HG02763 (cell line): Measurements from ENCODE around the gene MND1.

ENCODE experiments used
- ATAC-seq: cut with Tn5 transposase; IDR thresholded peaks from one replicate; pipeline ENCODE4 v1.9.1; 2021; ENCODE audit warnings: mild to moderate bottlenecking, moderate library complexity; ENCODE audit not compliant: unreplicated experiment

MND1 gene

DNA sequence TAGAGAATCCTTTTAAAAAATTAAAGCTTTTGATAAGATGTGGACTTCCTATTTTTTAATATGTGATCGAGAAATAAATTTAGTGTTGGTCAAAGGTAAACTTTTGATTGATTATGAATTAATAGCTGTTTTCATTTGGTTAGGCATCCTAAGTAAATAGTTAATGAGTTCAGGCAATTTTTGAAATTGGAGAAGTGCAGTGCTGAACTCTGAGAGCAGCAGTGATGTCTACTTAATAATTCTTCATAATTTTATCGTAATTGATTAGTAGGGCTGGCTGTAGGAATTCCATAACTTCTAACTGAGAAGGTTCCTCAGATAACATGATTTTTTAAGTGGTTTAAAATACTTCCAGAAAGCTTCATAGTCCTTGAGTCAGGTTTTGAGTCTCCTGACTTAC is 1.5 kb downstream of the MND1 start:
- ATAC-seq, result no peak

GRCh38 chr4:153346563-153346962 is 2.1 kb downstream of the MND1 start:
- ATAC-seq, result no peak

GRCh38 chr4:153347117-153347516 is 2.6 kb downstream of the MND1 start:
- no peak for ATAC-seq

GRCh38 chr4:153348006-153348405 is 3.5 kb downstream of the MND1 start:
- no peak for ATAC-seq

- no peak for ATAC-seq
Measured at GRCh38 chr4:153349206-153349805, 4.8 kb downstream of the MND1 start.

- no peak for ATAC-seq
Measured at GRCh38 chr4:153362184-153362583, 17.7 kb downstream of the MND1 start.

- ATAC-seq, result no peak
Measured at GRCh38 chr4:153364061-153364460, 19.6 kb downstream of the MND1 start.

- ATAC-seq, result no peak
Measured at GRCh38 chr4:153365003-153365402, 20.5 kb downstream of the MND1 start.

GRCh38 chr4:153366486-153366885 is 22.0 kb downstream of the MND1 start:
- no peak for ATAC-seq

GRCh38 chr4:153367092-153367491 is 22.6 kb downstream of the MND1 start:
- no peak for ATAC-seq

DNA sequence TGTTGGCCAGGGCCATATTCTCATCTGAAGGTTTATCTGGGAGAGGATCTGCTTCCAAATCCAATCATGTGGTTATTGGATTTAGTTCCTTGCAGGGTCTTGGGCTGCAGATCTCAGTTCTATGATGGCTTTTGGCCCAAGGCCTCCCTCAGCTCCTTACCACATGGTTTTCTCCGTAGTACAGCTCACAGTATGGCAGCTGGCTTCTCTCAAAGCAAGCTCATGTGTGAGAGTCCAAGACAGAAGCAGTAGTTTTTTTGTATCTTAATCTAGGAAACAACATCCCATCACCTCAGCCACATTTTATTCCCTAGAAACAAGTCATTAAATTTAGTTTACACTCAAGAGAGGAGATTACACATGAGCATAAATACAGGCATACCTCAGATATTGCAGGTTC is 24.5 kb downstream of the MND1 start:
- no peak for ATAC-seq

DNA sequence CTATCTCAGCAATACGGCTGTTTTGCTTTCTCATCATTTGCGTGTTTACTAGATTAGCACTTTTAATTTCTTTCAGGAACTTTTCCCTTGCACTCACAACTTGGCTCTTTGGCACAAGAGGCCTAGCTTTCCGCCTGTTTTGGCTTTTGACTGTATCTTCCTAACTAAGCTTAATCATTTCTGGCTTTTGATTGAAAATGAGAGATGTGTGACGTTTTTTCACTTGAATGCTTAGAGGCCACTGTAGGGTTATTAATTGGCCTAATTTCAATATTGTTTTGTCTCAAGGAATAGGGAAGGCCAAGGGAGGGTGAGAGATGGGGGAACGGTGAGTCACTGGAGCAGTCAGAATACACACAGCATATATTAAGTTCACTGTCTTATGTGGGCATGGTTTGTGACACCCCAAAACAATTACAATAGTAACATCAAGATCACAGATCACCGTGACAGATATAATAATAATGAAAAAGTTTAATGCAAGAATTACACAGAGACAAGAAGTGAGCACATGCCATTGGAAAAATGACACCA is 27.3 kb downstream of the MND1 start:
- no peak for ATAC-seq

DNA sequence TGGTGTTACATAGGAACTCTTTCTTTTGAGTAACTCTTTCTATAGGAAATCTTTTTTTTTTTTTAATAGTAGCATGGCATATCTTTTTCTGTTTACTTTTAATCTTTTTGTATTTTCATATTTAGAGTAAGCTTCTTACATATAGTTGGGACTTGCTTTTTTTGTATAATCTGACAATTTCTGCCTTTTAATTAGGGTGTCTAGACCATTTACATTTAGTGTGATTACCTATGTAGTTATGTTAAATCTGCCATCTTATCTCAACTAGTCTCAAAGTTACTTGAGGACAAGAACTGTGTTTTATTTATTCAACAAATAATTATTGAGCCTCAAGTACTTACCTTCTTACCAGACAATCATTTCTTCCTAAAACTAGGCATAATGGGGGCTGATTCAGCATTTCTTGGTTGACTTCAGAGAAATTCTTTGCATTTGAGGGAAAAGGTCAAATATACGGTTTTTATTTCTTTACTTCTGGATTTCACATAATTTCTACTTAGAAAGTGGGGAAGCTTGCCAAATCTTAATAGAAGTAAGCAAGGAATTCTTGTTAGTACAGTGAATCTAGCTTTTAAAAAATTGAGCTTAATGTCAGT is 28.6 kb downstream of the MND1 start:
- ATAC-seq, result no peak

GRCh38 chr4:153374442-153374841 is 30.0 kb downstream of the MND1 start:
- no peak for ATAC-seq

GRCh38 chr4:153375303-153375702 is 30.8 kb downstream of the MND1 start:
- ATAC-seq, result no peak

GRCh38 chr4:153383131-153383530 is 38.6 kb downstream of the MND1 start:
- no peak for ATAC-seq

DNA sequence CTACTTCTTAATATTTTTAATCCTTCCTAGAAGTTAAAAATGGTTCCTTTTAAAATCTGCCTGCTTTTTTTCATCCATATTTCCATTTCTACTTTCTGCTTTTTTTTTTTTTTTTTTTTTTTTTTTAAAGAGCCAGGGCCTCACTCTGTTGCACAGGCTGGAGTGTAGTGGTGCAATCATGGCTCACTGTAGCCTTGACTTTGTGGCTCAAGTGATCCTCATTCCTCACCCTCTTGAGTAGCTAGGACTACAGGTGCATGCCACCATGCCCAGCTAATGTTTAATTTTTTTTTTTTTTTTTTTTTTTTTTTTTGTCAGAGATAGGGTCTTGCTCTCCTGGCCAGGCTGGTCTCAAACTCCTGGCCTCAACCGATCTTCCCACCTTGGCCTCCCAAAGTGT is 39.7 kb downstream of the MND1 start:
- ATAC-seq, result no peak

- ATAC-seq, result no peak
Measured at GRCh38 chr4:153385784-153386183, 41.3 kb downstream of the MND1 start.

DNA sequence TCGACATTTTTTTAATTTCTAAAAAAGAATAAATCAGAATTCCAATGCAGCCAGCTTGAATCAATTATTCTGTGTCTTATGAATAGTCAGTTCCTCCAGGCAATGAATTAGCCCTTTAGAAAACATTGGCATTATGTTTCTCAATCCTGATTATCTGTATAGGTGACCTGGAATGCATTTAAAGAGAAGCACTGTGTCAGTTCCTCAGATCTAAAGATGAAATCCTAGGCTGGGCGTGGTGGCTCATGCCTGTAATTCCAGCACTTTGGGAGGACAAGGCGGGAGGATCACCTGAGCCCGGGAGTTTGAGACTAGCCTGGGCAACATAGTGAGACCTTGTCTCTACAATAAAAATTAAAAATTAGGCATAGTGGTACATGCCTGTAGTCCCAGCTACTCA is 43.5 kb downstream of the MND1 start:
- no peak for ATAC-seq

DNA sequence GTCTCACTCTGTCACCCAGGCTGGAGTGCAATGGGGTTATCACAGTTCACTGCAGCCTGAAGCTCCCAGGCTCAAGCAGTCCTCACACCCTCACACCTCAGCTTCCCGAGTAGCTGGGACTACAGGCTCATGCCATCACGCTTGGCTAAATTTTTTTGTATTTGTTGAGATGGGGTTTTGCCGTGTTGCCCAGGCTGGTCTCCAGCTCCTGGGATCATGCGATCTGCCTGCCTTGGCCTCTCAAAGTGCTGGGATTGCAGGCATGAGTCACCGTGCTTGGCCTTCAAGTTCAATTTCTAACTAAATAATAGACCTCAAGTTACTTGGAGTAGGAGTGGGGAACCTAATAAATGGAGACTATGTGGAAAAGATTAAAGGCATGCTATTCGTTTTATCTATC is 48.9 kb downstream of the MND1 start:
- ATAC-seq, result no peak

GRCh38 chr4:153394945-153395344 is 50.5 kb downstream of the MND1 start:
- ATAC-seq, result no peak

DNA sequence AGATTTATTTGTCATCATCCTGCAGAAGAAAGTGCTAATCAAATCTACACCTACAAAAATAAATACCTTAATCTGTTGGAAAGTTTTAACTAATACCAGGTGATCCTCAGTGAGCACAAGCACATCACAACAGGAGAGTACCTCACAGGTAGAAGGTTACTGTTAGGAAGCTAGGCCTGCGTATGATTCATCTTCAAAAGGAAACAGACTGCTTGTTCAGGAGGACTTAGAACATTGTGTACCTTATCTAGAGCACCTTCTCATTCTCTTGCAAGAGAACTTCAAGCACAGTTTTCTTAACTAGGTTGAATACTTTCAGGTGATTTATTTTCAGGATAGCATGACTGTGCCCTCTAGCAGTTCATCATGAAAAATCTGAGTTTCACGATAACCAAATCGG is 54.2 kb downstream of the MND1 start:
- no peak for ATAC-seq

GRCh38 chr4:153399358-153399757 is 54.9 kb downstream of the MND1 start:
- ATAC-seq, result no peak
